ENCODE measurements around the gene DYNLT2.
"Not testable (repeated sequence)": the region's sequence is repeated elsewhere in the genome, so short reads cannot be mapped to it uniquely, and the experiment has no call there.

DYNLT2 gene

DNA sequence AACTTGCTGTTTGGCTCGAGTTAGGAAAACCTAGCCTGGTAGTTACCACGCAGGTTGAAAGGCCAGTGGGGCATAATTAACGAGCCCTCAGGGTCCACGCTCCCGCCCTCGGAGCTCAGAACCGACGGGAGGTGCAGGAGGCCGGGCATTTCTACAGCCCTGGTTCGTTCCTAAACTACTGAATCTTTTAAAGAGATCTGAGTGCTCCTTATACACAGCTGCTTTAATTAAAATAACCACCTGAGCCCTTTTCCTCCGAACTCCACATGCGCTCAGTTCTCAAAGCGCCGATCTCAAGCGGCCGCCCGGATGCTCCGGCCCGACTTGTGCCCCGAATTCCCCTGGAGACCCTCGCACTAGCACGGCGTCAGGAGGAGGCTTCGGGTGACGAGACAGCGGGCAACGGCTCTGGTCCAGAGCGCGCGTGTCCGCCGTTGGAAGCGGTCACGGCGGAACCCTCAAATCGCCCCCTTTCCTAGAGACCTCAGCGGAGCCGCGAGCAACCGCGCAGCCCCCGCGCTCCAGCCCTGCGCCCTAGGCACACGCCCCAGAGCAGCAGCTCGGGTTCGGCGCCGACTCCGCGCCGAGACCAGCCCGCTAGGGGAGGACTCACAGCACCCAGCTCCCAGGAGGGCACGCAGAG lies 49.9 kb downstream of the DYNLT2 start:
- no peak for DNase-seq (ENCODE audit: low read depth, low spot score)

DNA sequence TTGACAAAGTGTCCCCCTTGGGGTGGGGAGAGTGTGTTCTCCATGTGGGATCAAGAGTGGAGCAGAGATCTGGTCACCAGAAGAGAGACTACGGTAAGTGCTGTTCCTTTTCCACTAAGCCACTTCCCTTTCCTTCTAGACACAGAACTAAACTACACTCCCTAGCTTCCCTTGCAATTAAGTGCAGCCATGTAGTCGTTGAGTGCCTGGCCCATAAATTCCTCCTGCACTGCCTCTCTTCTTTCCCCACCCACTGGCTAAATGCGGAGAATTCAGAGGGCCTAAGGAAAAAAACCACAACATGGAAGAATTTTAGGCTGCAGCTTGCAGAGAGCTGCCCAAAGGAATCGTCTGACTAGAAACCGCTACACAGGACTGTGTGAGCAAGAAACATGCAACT lies 51.1 kb downstream of the DYNLT2 start:
- no peak for DNase-seq (ENCODE audit: low read depth, low spot score)

DNA sequence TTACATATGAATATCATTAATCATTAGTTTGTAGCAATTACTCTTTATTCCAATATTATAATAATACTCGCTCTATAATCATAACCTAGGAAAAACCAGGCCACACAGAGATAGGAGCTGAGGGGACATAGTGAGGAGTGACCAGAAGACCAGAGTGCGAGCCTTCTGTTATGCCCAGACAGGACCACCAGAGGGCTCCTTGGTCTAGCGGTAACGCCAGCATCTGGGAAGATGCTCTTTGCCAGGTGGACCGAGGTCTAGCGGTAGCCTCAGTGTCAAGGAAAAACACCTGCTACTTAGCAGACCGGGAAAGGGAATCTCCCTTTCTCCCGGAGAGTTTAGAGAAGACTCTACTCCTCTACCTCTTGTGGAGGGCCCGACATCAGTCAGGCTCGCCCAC lies 54.3 kb downstream of the DYNLT2 start:
- not testable (repeated sequence) for DNase-seq (ENCODE audit: low read depth, low spot score)

DNA sequence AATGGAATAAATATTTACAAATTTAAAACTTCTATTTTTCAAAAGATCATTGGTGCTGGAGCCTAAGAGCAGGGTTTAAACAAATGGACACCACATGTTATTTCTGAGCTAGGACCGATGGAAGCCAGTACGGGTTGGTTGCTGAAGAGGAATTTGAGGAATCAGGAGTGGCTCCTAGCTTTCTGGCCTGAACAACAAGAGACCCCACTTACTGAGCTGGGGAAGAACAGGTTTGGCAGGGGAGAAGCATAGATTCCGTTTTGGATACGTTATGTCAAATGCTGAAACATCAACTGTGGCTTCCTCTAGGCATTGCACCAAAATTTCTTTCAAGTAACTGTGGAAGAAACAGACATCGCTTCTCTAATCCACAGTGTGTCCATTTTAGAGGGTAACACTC lies 56.2 kb downstream of the DYNLT2 start:
- DNase-seq (ENCODE audit: low read depth, low spot score), result no peak

DNA sequence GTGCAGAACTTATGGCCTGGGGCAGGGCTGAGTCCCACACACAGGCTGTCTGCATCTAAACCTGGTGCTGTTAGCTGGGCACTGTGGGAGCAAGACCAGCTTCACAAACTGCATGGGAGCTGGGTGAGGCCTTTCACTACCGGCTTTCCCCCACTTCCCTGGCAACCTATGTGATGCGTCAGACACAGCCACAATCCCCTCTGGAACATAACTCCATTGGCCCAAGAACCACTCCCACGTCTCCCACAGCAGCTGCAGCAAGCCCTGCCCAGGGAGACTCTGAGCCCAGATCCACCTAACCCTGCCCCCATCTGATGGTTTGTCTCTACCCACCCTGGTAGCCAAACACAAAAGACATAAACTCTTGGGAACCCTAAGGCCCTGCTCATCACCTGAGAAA lies 58.9 kb downstream of the DYNLT2 start:
- DNase-seq (ENCODE audit: low read depth, low spot score), result no peak

DNA sequence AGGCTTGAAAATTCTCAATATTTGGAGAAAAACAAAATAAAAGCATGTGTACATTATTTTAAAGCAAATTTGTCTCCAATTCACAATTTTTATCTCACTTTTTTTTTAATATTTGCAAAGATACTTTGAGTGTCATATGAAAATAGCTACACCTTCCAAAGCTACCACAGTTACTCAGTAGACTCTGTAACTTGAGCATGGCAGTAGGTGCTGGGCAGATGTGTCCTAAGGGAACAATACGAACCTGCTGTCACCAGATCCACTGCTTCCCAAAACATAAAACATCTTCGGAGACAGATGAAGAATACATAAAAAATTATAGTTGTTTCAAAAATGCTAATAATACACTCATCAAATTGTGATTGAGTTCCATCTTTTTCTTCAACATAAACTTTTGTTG lies 60.1 kb downstream of the DYNLT2 start:
- no peak for DNase-seq (ENCODE audit: low read depth, low spot score)
